Gastrocnemius medialis (tissue), 4 donors: ENCODE data around the gene ERAL1.

Experiments
- CTCF ChIP-seq, 5 experiments: fragments of 450-650 bp in 3 of 5; fragments of 200-600 bp in 2 of 5; sonication (generic) in 2 of 5; IDR thresholded peaks in 4 of 5; conservative IDR thresholded peaks in 1 of 5; 1 replicate in 4 of 5; 2 replicates in 1 of 5; pipeline ENCODE4 v1.5.1; 2016 to 2019; ENCODE audit warnings: antibody characterized with exemption in 5 of 5, mild to moderate bottlenecking in 3 of 5, moderate library complexity in 3 of 5
- POLR2A ChIP-seq, 2 donors: fragments of 450-650 bp; IDR thresholded peaks; one replicate each; pipeline ENCODE4 v1.6.1; 2017; ENCODE audit warnings: antibody characterized with exemption in 2 of 2, mild to moderate bottlenecking in 2 of 2, moderate library complexity in 2 of 2

DNA sequence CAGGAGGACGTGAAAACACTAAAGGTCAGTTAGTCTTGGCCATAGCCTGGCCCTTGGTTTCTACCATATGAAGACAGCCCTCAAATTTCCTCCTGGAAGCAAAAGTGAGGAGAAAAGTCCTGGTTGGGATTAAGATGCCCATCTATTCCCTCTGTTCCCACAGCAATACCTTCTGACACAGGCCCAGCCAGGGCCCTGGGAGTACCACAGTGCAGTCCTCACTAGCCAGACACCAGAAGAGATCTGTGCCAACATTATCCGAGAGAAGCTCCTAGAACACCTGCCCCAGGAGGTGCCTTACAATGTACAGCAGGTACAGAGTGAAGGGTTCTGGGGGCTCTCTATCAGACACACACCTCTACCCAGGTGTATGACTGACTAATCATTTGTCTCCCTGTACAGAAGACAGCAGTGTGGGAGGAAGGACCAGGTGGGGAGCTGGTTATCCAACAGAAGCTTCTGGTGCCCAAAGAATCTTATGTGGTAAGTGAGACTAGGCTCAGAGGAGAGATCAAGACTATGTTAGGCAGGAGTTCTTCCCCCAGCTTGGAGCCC is 4.1 kb downstream of the ERAL1 start:
- no peak for TF ChIP-seq CTCF (IDR thresholded peaks at IDR 0.05 in 4 of 5, conservative IDR thresholded peaks at IDR 0.05 in 1 of 5)
- no peak for TF ChIP-seq POLR2A (IDR thresholded peaks at IDR 0.05)
